ENCODE measurements around the gene ADAMTS6. TPM values are rescaled to one million over a fixed set of nuclear protein-coding genes. Genes with fewer than 3 reads are reported as not detected.

ADAMTS6 gene
- total RNA-seq, 1 experiment from 2014 or later: 2.8 TPM

GRCh38 chr5:65171645-65172044 is 310.1 kb downstream of the ADAMTS6 start:
- Mint-ChIP-seq H3K4me1 (no peaks in the 10 kb centered on the region), H3K4me3 (no peak overlapping the region), H3K9me3 (peaks cover 9% of the 10 kb centered on the region; the same call in 1 of the 2 replicates), H3K27ac (no peak overlapping the region), H3K27me3 (ENCODE audit: low read depth) (peaks cover 6% of the 10 kb centered on the region; the same call in 1 of the 2 replicates), H3K36me3 (peaks cover 9% of the 10 kb centered on the region)
- ATAC-seq (no peak), DNase-seq (ENCODE audit: low spot score) (no peak)
- TF ChIP-seq MXD4 (CRISPR knock-in tag; IDR thresholded peaks at IDR 0.05; ENCODE audit: borderline replicate concordance) (no peak), ATF3 (CRISPR knock-in tag; conservative IDR thresholded peaks at IDR 0.05) (no peak), ZBTB21 (CRISPR knock-in tag; IDR thresholded peaks at IDR 0.05; ENCODE audit: borderline replicate concordance) (no peak), ATF2 (CRISPR knock-in tag; IDR thresholded peaks at IDR 0.05; ENCODE audit: borderline replicate concordance, low read depth) (no peak), TP53 (CRISPR knock-in tag; IDR thresholded peaks at IDR 0.05) (no peak), NR1H2 (CRISPR knock-in tag; IDR thresholded peaks at IDR 0.05) (no peak), GRHL2 (CRISPR knock-in tag; IDR thresholded peaks at IDR 0.05; ENCODE audit: insufficient replicate concordance, severe bottlenecking) (no peak)
- TF ChIP-seq, protein P1, sequence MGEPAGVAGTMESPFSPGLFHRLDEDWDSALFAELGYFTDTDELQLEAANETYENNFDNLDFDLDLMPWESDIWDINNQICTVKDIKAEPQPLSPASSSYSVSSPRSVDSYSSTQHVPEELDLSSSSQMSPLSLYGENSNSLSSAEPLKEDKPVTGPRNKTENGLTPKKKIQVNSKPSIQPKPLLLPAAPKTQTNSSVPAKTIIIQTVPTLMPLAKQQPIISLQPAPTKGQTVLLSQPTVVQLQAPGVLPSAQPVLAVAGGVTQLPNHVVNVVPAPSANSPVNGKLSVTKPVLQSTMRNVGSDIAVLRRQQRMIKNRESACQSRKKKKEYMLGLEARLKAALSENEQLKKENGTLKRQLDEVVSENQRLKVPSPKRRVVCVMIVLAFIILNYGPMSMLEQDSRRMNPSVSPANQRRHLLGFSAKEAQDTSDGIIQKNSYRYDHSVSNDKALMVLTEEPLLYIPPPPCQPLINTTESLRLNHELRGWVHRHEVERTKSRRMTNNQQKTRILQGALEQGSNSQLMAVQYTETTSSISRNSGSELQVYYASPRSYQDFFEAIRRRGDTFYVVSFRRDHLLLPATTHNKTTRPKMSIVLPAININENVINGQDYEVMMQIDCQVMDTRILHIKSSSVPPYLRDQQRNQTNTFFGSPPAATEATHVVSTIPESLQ (CRISPR knock-in tag; IDR thresholded peaks at IDR 0.05): no peak
- ChIA-PET CTCF (interaction anchor here (0.6 kb wide), 1 partner anchor 279 kb away, joined by 3 read pairs; no protein-coding TSS in a partner anchor), POLR2A (no interaction called here)

DNA sequence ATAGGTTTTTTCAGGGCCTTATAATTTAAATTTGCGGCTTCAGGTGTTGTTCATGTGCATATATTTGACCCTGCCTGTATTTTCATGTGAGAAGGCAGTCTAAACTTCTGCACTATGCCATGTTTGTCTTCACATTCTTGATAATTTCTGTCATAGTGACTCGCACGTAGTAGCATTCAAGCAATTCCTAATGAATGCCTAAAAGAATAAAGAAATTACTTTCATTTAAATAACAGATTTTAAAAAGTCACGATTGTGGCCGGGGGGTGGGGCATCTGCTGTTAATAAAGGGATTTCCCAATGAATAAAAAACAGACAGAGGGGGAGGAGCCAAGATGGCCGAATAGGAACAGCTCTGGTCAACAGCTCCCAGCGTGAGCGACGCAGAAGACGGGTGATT is 318.0 kb downstream of the ADAMTS6 start:
- Mint-ChIP-seq H3K4me1 (no peaks in the 10 kb centered on the region), H3K27ac (no peak overlapping the region), H3K36me3 (peaks cover 13% of the 10 kb centered on the region), H3K27me3 (ENCODE audit: low read depth) (no peaks in the 10 kb centered on the region; the same call in 1 of the 2 replicates), H3K9me3 (peaks cover 14% of the 10 kb centered on the region), H3K4me3 (no peak overlapping the region)
- ATAC-seq (no peak), DNase-seq (ENCODE audit: low spot score) (no peak)
- no peak for TF ChIP-seq CREB1 (CRISPR knock-in tag; IDR thresholded peaks at IDR 0.05)
- no peak for TF ChIP-seq IRF2 (CRISPR knock-in tag; IDR thresholded peaks at IDR 0.05; ENCODE audit: borderline replicate concordance, low read depth)
- no peak for TF ChIP-seq NFATC4 (CRISPR knock-in tag; IDR thresholded peaks at IDR 0.05)
- TF ChIP-seq ZNF219 (CRISPR knock-in tag; IDR thresholded peaks at IDR 0.05; ENCODE audit: borderline replicate concordance): no peak
- no peak for TF ChIP-seq NR1H2 (CRISPR knock-in tag; IDR thresholded peaks at IDR 0.05)
- TF ChIP-seq E2F4 (CRISPR knock-in tag; IDR thresholded peaks at IDR 0.05; ENCODE audit: borderline replicate concordance, low read depth): no peak
- no peak for TF ChIP-seq ATF3 (CRISPR knock-in tag; conservative IDR thresholded peaks at IDR 0.05)
- TF ChIP-seq, protein P2, sequence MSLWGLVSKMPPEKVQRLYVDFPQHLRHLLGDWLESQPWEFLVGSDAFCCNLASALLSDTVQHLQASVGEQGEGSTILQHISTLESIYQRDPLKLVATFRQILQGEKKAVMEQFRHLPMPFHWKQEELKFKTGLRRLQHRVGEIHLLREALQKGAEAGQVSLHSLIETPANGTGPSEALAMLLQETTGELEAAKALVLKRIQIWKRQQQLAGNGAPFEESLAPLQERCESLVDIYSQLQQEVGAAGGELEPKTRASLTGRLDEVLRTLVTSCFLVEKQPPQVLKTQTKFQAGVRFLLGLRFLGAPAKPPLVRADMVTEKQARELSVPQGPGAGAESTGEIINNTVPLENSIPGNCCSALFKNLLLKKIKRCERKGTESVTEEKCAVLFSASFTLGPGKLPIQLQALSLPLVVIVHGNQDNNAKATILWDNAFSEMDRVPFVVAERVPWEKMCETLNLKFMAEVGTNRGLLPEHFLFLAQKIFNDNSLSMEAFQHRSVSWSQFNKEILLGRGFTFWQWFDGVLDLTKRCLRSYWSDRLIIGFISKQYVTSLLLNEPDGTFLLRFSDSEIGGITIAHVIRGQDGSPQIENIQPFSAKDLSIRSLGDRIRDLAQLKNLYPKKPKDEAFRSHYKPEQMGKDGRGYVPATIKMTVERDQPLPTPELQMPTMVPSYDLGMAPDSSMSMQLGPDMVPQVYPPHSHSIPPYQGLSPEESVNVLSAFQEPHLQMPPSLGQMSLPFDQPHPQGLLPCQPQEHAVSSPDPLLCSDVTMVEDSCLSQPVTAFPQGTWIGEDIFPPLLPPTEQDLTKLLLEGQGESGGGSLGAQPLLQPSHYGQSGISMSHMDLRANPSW (CRISPR knock-in tag; conservative IDR thresholded peaks at IDR 0.05; ENCODE audit: low read depth): no peak
- no peak for TF ChIP-seq JAZF1 (CRISPR knock-in tag; IDR thresholded peaks at IDR 0.05)
- no peak for TF ChIP-seq TCF7 (CRISPR knock-in tag; IDR thresholded peaks at IDR 0.05; ENCODE audit: low read depth)
- TF ChIP-seq, protein P3, sequence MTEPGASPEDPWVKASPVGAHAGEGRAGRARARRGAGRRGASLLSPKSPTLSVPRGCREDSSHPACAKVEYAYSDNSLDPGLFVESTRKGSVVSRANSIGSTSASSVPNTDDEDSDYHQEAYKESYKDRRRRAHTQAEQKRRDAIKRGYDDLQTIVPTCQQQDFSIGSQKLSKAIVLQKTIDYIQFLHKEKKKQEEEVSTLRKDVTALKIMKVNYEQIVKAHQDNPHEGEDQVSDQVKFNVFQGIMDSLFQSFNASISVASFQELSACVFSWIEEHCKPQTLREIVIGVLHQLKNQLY (CRISPR knock-in tag; IDR thresholded peaks at IDR 0.05): no peak
- no peak for TF ChIP-seq MXD4 (CRISPR knock-in tag; IDR thresholded peaks at IDR 0.05; ENCODE audit: borderline replicate concordance)
- ChIA-PET CTCF (no interaction called here), POLR2A (no interaction called here)
